HL-60 (cell line): ENCODE data around the gene CBX3.
"Not testable (repeated sequence)": the region's sequence is repeated elsewhere in the genome, so short reads cannot be mapped to it uniquely, and the experiment has no call there.

Experiments used
- DNase-seq, 2 experiments: peaks; one replicate each; pipeline ENCODE4 v3.0.0-alpha.2; 2010 to 2020; ENCODE audit warnings: low read depth in 1 of 2, low spot score in 1 of 2
- H3K27ac ChIP-seq: fragments of 250-450 bp; sonication (Bioruptor Pico); replicated peaks from 2 replicates; pipeline ENCODE4 v1.5.1; 2020; ENCODE audit warnings: mild to moderate bottlenecking, moderate library complexity
- H3K27me3 ChIP-seq: fragments of 250-450 bp; sonication (Bioruptor Pico); 2 replicates; pipeline ENCODE4 v1.5.1; 2021; ENCODE audit warnings: mild to moderate bottlenecking, moderate library complexity; ENCODE audit not compliant: insufficient read depth, poor library complexity, severe bottlenecking
- H3K4me3 ChIP-seq: replicated peaks from 2 replicates; pipeline ENCODE4 v1.5.1; 2011; ENCODE audit warnings: mild to moderate bottlenecking, control low read depth, low read length; ENCODE audit not compliant: insufficient read depth
- GABPA ChIP-seq: IDR thresholded peaks from 2 replicates; pipeline ENCODE4 v1.6.1; 2012; ENCODE audit warnings: low read depth
- POLR2AphosphoS5 ChIP-seq: IDR thresholded peaks from 2 replicates; pipeline ENCODE4 v1.6.1; 2012; ENCODE audit warnings: low read depth
- SPI1 ChIP-seq: IDR thresholded peaks from 2 replicates; pipeline ENCODE4 v1.6.1; 2012; ENCODE audit warnings: low read depth, mild to moderate bottlenecking, borderline replicate concordance
- TF ChIP-seq, protein P1 (sequence below): IDR thresholded peaks from 2 replicates; pipeline ENCODE4 v1.6.1; 2012; ENCODE audit warnings: low read depth; ENCODE audit not compliant: insufficient replicate concordance
- TF ChIP-seq, protein P2 (sequence below): IDR thresholded peaks from one replicate; pipeline ENCODE4 v1.5.1; 2011; ENCODE audit warnings: low read length, control low read depth, inconsistent platforms; ENCODE audit not compliant: insufficient read depth

The CBX3 gene

GRCh38 chr7:26238032-26238431 lies 36.5 kb downstream of the CBX3 start:
- Histone ChIP-seq H3K4me3 (no peak overlapping the region), H3K27me3 (no peaks in the 10 kb centered on the region), H3K27ac (peak overlapping the region; percentile 40)
- TF ChIP-seq, protein P1, sequence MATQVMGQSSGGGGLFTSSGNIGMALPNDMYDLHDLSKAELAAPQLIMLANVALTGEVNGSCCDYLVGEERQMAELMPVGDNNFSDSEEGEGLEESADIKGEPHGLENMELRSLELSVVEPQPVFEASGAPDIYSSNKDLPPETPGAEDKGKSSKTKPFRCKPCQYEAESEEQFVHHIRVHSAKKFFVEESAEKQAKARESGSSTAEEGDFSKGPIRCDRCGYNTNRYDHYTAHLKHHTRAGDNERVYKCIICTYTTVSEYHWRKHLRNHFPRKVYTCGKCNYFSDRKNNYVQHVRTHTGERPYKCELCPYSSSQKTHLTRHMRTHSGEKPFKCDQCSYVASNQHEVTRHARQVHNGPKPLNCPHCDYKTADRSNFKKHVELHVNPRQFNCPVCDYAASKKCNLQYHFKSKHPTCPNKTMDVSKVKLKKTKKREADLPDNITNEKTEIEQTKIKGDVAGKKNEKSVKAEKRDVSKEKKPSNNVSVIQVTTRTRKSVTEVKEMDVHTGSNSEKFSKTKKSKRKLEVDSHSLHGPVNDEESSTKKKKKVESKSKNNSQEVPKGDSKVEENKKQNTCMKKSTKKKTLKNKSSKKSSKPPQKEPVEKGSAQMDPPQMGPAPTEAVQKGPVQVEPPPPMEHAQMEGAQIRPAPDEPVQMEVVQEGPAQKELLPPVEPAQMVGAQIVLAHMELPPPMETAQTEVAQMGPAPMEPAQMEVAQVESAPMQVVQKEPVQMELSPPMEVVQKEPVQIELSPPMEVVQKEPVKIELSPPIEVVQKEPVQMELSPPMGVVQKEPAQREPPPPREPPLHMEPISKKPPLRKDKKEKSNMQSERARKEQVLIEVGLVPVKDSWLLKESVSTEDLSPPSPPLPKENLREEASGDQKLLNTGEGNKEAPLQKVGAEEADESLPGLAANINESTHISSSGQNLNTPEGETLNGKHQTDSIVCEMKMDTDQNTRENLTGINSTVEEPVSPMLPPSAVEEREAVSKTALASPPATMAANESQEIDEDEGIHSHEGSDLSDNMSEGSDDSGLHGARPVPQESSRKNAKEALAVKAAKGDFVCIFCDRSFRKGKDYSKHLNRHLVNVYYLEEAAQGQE = no peak
- TF ChIP-seq GABPA (no peak), POLR2AphosphoS5 (no peak), SPI1 (no peak)
- TF ChIP-seq, protein P2, sequence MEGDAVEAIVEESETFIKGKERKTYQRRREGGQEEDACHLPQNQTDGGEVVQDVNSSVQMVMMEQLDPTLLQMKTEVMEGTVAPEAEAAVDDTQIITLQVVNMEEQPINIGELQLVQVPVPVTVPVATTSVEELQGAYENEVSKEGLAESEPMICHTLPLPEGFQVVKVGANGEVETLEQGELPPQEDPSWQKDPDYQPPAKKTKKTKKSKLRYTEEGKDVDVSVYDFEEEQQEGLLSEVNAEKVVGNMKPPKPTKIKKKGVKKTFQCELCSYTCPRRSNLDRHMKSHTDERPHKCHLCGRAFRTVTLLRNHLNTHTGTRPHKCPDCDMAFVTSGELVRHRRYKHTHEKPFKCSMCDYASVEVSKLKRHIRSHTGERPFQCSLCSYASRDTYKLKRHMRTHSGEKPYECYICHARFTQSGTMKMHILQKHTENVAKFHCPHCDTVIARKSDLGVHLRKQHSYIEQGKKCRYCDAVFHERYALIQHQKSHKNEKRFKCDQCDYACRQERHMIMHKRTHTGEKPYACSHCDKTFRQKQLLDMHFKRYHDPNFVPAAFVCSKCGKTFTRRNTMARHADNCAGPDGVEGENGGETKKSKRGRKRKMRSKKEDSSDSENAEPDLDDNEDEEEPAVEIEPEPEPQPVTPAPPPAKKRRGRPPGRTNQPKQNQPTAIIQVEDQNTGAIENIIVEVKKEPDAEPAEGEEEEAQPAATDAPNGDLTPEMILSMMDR = no peak
- DNase-seq = no peak

GRCh38 chr7:26245150-26245549 lies 43.6 kb downstream of the CBX3 start:
- no peaks in the 10 kb centered on the region for H3K27me3 ChIP-seq
- H3K4me3 ChIP-seq = no peak overlapping the region
- no peak overlapping the region for H3K27ac ChIP-seq
- no peak for DNase-seq
- TF ChIP-seq SPI1 (no peak), POLR2AphosphoS5 (no peak), GABPA (no peak)
- TF ChIP-seq, protein P2 = no peak
- TF ChIP-seq, protein P1 = no peak

DNA sequence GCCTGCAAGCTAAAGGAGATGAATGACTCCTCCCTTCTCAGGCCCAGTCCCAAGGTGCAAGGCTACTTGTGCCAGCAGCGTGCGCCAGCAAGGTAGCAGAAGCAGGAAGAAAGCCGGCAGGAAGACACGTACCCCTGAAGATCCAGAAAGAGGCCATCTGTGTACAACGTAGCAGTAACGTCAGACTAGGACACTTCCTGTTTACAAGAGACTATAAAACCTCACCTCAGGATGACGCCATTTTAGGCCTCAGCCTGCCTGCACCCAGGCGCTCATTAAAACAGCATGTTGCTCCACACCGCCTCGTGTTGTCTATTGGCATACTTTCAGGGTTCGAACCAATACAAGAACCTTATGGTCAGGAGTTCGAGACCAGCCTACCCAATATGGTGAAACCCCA lies 48.7 kb downstream of the CBX3 start:
- H3K27me3 ChIP-seq = no peaks in the 10 kb centered on the region
- no peak overlapping the region for H3K4me3 ChIP-seq
- DNase-seq = peak in 1 of 2 experiments; percentile 13
- TF ChIP-seq GABPA = no peak
- H3K27ac ChIP-seq = no peak overlapping the region

- not testable (repeated sequence) for H3K4me3 ChIP-seq, DNase-seq, H3K27ac ChIP-seq, H3K27me3 ChIP-seq
Measured at GRCh38 chr7:26261866-26262265, 60.3 kb downstream of the CBX3 start.
